GM18873 (cell line): ENCODE results near the gene ARHGEF39.
"Not testable (repeated sequence)": the region's sequence is repeated elsewhere in the genome, so short reads cannot be mapped to it uniquely, and the experiment has no call there.

Experiments
- ATAC-seq: cut with Tn5 transposase; IDR thresholded peaks from one replicate; pipeline ENCODE4 v1.9.1; 2021; ENCODE audit warnings: mild to moderate bottlenecking, moderate library complexity, moderate number of reproducible peaks; ENCODE audit not compliant: unreplicated experiment, low FRiP score

Gene ARHGEF39

DNA sequence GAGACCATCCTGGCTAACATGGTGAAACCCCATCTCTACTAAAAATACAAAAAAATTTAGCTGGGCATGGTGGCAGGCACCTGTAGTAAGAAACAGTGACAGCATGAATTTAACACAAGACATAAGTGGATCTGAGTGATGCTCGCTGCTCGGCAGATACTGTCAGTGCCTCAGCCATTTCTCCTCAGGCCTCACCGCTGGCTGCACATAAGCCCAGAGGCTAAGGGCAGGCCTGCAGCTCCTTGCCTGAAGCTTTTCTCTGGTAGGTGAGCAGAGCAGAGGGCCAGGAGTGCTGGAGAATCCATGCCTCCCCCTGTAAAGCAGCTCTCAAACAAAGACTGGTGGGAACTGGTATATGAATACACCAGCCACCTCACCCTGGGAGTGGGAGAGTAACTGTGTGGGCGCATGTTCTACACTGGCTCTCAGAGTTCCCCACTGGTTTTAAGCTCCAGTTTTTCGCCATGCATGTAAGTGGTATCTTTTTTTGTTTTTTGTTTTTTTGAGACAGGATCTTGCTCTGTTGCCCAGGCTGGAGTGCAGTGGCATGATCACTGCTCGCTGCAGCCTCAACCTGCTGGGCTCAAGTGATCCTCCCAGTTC is 36.5 kb downstream of the ARHGEF39 start:
- ATAC-seq: no peak

DNA sequence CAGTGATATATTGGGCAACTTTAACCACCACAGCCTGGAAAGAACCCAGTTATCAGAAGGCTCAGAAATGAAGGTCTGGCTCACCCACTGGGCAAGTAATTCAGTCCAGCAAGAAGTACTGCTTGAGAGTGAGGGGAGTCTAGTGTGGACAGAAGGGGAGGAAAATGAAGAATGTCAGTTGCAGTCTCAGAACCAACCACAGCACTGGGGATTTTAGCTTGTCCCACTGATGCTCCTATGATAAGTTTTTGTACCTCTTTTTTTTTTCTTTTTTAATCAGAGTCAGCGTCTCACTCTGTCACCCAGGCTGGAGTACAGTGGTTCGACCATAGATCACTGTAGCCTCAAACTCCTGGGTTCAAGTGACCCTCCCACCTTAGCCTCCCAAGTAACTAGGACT is 37.4 kb downstream of the ARHGEF39 start:
- no peak for ATAC-seq

DNA sequence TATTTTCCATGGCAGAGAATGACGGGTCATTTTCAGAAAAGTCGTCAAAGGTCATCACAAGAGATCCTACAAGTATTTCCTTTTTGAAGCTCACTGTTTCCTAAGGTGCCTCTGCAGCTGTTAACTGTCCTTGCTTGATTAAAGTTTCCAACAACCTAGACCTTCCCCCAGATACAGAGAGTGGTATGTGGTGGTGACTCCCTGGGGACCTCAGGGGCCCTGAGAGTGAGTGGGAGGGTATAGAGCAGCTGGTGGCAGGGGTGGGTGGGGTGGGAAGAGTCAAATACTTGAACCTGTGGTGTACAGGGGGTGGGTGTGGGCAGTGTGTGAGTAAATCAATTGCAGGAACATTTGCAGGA is 45.2 kb downstream of the ARHGEF39 start:
- ATAC-seq: no peak

DNA sequence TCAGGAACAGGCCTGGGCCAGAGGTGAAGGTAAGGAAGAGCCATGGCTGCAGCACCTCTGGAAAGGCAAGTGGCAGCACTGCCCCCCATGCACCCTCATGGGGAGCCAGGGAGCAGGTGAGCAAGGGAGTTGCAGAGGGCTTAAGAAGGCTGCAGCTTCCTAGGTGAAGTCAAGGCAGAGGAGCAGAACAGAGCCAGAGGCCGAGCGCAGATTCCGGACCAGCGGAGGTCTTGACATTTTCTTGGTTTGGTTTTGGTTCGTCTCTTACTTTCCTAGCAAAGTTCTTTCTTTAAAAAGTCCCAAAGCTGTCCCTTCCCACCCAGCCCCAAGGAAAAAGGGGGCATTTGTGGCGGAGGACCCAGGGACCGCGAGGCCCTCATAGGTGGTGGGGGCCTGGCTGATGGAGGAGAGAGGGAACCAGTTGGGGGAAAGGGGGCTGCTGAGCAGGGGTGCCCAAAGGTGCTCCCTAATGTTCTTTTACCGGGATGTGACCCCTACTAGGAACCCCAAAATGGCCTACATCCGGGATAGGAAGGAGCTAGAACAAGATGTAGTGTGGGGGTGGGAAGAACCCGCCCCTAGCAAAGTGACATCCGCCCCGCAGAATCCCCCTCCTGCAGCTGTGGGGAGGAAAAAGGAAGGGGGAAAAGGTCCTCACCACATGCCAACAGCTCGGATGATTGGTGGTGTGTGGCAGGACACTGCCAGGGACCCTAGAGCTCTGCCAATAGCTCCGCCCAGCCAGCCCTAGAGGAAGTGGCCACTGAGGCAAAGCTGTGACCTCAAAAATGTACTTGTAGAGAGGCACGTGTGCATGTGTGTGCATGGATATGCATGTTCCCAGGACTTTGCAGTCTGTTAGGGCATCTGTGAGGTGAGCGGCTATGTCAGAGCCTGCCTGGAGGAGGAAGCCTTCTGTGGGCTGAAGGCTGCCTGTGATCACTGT is 45.9 kb downstream of the ARHGEF39 start:
- ATAC-seq: no peak

DNA sequence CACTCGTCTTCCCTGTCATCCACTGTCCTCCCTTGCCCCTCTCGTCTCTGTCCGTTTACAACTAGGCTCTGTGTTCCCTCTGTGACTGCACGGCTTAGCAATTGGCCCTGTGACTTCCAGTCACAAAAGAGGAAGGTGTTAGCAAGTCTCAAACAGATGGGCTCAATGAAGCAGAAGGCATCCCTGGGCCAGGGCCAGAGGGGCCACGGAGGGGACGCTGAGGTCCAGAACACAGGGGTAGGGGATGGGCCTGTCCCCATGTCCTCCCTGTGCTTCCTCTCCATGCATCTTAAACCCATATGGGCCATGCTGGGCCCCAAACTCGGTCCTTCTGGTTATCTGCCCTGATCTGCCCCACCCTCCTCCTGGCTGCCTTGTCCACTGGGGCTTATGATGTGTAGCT is 46.7 kb downstream of the ARHGEF39 start, which contains the start of gene CD72:
TSS of gene CD72 (minus strand) at position 89 of the 403 bp plus-strand sequence. CDS start 110 bp downstream, outside the sequence.
- ATAC-seq: no peak

DNA sequence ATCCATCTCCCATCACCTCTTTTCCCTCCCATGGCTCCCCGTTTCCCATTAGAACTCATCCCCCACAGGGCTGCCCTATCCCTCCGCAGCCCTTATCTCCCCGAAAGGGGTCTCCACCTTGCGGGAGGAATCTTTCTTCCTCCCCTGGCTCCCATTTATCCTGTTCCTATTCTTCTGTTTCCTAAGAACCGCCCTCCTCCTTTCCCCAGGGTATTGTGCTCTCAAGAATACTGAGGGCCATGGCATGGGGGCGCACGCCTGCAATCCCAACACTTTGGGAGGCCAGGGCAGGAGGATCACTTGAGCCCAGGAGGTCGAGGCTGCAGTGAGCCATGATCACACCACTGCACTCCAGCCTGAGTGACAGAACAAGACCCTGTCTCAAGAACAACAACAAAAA is 47.4 kb downstream of the ARHGEF39 start:
- ATAC-seq: no peak

DNA sequence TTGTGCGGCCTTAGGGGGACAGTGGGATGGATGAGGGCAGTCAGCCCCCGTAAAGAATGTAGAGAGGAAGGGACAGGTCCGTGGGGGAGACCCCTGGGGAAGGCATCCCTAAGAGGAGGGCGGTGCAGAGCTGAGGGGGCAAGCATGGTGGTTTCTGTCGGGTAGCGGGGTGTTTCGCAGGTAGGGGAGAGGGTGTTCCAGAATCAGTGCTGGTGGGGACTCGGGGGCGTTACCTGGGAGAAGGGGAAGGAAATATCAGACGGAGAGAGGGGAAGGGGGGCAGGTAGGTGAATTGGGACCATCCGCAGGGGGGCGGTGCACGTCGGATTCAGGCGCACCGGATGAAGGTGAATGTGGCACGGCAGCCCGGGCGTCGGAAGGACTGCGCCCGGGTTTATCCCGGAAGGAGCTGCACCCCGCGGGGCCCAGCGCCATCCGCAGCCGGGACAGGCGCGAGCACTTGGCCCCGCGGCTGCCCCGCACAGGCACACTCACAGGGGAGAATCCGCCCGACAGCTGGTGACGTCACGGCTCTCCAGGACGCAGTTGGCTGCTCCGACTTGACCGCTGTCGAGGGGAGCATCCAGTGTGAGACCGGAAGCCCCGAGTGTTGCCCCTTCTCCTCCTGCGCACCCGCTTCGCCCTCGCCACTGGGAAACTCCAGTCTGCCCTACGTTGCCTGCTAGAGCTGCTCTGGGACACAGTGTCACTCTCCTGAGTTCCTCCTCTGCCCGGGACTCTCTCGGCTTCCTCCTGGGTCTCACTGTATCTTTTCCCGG is 48.1 kb downstream of the ARHGEF39 start:
- ATAC-seq: no peak

DNA sequence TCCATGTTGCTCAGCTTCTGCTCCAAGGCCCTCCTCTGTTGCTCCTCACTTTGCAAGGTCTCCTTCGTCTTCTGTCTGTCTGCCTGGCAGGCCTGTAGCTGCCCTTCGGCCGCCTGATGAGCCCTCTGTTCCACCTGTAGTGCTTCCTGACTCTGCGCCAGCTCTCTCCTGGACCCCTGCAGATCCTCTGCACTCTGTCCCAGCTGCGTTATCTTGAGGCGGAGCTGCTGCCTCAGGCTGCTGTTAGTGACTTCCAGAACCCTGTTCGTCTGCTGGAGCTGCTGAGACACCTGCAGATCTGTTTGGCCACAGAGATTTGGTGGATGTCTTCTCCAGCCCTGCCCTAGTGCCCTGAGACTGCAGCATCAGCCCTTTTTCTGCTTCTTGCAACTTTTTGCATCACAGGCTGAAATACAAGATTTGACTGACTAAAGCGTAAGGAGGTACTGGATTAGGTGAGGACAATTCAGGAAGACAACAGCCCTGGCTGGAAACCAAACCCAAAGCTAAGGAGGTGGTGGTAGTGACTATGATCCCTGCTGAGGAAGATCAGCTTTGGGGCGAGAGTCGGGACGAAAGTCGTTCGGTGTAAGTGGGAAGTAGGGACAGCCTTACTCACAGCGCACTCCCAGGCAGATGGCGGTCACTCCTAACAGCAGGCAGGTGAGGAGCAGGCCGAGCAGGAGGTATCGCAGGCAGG is 48.9 kb downstream of the ARHGEF39 start:
- no peak for ATAC-seq

DNA sequence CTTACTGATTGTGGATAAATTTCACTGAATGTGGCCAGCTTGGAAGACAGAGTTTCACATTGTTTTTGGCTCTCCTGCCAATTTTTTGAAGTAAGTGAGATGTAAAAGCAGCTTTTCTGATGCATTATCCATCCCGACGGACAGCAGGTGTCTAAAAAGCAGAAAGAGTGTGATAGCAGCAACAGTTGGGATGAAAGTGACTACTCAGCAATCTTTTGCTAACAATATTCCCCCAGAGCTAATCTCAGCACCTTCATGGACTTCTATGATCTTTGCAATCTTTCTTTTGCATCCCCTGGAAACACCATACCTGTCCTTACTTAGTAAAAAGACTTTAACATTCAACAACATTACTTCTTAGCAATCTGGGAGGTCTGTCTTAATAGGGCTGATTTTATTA is 52.2 kb downstream of the ARHGEF39 start:
- no peak for ATAC-seq

DNA sequence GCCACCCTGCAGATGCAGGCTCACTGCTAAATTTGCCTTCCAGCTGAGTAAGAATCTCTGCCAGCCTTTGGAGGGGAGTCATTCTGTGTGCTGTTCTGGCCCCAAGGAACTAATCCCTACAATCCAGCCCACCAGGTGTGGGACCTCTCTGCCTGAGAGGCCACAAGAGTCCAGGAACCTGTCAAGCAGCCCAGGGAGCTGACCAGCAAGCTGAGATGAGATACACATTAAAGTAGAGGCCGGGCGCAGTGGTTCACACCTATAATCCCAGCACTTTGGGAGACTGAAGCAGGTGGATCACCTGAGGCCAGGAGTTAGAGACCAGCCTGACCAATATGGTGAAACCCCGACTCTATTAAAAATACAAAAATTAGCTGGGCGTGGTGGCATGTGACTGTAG is 52.9 kb downstream of the ARHGEF39 start:
- not testable (repeated sequence) for ATAC-seq

DNA sequence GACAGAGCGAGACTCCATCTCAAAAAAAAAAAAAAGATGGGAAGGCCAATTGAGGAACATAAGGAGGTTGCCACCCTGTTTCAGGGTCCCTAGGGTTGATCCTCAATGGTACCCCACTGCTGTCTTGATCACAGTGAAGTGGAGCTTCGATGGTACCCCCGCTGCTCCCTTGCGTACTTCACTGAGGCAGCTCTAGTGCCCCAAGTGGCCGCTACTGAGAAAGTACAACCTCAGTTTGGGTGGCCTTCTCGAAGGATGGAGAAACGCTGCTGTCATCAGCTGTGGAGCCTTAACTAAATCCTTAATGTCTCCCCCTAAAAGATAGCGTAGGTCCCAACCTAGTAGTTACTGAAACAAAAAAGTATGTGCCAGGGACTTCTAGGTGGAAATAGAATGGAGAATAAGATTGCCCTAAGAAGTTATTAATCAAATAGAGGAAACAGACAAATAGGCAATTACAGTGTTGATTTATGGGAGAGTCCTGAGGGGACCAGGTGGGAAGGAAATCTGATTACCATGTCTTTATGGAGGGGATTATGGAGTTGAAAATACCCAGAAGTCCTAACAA is 53.7 kb downstream of the ARHGEF39 start:
- ATAC-seq: no peak

DNA sequence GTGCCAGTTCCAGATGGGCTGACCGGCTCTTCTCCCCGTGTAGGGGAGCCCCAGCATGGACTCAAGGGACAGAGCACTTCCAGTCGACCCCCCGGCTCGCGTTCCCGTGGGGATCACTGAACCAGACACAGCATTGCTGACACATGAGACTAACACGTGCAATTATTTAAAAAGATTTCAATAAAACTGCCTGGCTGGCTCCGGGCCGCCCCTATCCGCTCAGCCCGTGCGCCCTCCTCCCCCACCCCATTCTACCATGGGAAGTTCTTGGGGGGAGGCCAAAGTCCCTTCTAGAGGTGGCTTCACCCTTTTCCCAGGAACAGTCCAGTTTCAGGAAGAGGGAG is 55.2 kb downstream of the ARHGEF39 start:
- ATAC-seq: no peak
